Measurements from ENCODE around the gene KCNAB3. TPM values are rescaled to one million over a fixed set of nuclear protein-coding genes. Genes with fewer than 3 reads are reported as not detected.

The KCNAB3 gene
- total and polyA plus RNA-seq, 9 of the 15 experiments (the other 6 are each of a cell fraction or from before 2014, with no cell fraction given): 0.03 to 2.5 (median 1.1) TPM

DNA sequence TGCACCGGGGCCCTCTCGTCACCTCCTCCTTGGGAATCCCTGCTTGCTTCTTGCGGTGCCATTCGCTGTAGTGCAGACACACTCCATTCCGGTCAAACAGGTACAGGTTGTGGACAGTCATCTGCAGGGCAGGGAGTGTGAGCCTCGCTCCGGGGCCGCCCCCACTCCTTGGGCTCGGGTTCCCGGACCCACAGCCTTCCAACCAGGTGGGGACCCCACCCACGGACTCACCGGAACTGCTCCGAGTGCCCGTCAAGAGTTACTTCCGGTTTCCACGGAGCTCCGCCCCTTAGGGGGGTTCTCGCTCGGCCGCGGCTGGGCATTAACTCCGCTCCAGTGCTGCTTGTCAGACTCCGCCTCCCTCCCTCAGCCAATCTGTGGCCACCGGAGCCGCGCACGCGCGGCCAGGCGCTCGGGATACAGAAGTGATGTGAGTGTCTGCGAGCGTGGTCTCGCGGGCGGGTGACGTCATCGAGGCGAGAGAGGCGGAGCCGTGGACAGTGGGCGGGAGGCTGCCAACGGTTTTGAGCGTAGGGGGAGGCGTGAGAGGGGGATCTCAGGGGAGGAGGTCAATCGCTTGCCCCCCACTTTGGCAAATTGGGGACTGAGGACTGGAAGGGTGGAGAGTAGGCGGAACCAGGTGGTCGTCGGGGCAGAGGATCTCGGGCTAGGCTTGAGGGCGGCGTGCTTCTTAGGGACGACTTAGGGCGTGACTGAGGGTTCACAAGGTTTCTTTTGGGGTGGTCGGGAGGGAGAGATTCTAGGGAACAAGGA lies 2.2 kb upstream of the KCNAB3 start, which contains the start of the genes CNTROB and TRAPPC1 (continued):
- TF ChIP-seq, protein P1, sequence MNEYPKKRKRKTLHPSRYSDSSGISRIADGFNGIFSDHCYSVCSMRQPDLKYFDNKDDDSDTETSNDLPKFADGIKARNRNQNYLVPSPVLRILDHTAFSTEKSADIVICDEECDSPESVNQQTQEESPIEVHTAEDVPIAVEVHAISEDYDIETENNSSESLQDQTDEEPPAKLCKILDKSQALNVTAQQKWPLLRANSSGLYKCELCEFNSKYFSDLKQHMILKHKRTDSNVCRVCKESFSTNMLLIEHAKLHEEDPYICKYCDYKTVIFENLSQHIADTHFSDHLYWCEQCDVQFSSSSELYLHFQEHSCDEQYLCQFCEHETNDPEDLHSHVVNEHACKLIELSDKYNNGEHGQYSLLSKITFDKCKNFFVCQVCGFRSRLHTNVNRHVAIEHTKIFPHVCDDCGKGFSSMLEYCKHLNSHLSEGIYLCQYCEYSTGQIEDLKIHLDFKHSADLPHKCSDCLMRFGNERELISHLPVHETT (CRISPR knock-in tag; conservative IDR thresholded peaks at IDR 0.05 in 1 of 2, IDR thresholded peaks at IDR 0.05 in 1 of 2): no peak
- TF ChIP-seq, protein P2, sequence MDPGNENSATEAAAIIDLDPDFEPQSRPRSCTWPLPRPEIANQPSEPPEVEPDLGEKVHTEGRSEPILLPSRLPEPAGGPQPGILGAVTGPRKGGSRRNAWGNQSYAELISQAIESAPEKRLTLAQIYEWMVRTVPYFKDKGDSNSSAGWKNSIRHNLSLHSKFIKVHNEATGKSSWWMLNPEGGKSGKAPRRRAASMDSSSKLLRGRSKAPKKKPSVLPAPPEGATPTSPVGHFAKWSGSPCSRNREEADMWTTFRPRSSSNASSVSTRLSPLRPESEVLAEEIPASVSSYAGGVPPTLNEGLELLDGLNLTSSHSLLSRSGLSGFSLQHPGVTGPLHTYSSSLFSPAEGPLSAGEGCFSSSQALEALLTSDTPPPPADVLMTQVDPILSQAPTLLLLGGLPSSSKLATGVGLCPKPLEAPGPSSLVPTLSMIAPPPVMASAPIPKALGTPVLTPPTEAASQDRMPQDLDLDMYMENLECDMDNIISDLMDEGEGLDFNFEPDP (CRISPR knock-in tag; IDR thresholded peaks at IDR 0.05): no peak
- TF ChIP-seq SMARCE1 (IDR thresholded peaks at IDR 0.05) (peak; percentile 43; the same call in 1 of the 2 replicates), ARID1B (IDR thresholded peaks at IDR 0.05) (peak; percentile 57), DPF2 (IDR thresholded peaks at IDR 0.05) (0 out of 2 replicates have a peak, but pooled peaks have one; percentile 36), ARID2 (IDR thresholded peaks at IDR 0.05) (peak; percentile 44; the same call in 1 of the 2 replicates), POLR2G (IDR thresholded peaks at IDR 0.05; ENCODE audit: low read depth, low read length) (peak; percentile 80), WHSC1 (IDR thresholded peaks at IDR 0.05; ENCODE audit: low read length) (no peak), HDAC1 (IDR thresholded peaks at IDR 0.05) (peak in 1 of 2 experiments; percentile 71; a peak in 2 of 4 replicates), CSDE1 (IDR thresholded peaks at IDR 0.05) (0 out of 4 replicates have a peak, but pooled peaks of 1 of the 2 experiments have one; percentile 53), SAFB (IDR thresholded peaks at IDR 0.05; ENCODE audit: borderline replicate concordance, low read depth, low read length) (peak; percentile 20; the same call in 1 of the 2 replicates), MEIS2 (IDR thresholded peaks at IDR 0.05; ENCODE audit: partially characterized antibody) (peak; percentile 87), ZNF263 (CRISPR knock-in tag; IDR thresholded peaks at IDR 0.05; ENCODE audit: borderline replicate concordance) (no peak), FOXK2 (conservative IDR thresholded peaks at IDR 0.05 in 1 of 2, IDR thresholded peaks at IDR 0.05 in 1 of 2; ENCODE audit: low read depth in 2 of 2) (0 out of 4 replicates have a peak, but pooled peaks of 1 of the 2 experiments have one; percentile 14), POLR2A (conservative IDR thresholded peaks at IDR 0.05) (peak; percentile 85)
- TF ChIP-seq, protein P3, sequence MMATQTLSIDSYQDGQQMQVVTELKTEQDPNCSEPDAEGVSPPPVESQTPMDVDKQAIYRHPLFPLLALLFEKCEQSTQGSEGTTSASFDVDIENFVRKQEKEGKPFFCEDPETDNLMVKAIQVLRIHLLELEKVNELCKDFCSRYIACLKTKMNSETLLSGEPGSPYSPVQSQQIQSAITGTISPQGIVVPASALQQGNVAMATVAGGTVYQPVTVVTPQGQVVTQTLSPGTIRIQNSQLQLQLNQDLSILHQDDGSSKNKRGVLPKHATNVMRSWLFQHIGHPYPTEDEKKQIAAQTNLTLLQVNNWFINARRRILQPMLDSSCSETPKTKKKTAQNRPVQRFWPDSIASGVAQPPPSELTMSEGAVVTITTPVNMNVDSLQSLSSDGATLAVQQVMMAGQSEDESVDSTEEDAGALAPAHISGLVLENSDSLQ (IDR thresholded peaks at IDR 0.05): peak; percentile 94
- TF ChIP-seq, protein P4, sequence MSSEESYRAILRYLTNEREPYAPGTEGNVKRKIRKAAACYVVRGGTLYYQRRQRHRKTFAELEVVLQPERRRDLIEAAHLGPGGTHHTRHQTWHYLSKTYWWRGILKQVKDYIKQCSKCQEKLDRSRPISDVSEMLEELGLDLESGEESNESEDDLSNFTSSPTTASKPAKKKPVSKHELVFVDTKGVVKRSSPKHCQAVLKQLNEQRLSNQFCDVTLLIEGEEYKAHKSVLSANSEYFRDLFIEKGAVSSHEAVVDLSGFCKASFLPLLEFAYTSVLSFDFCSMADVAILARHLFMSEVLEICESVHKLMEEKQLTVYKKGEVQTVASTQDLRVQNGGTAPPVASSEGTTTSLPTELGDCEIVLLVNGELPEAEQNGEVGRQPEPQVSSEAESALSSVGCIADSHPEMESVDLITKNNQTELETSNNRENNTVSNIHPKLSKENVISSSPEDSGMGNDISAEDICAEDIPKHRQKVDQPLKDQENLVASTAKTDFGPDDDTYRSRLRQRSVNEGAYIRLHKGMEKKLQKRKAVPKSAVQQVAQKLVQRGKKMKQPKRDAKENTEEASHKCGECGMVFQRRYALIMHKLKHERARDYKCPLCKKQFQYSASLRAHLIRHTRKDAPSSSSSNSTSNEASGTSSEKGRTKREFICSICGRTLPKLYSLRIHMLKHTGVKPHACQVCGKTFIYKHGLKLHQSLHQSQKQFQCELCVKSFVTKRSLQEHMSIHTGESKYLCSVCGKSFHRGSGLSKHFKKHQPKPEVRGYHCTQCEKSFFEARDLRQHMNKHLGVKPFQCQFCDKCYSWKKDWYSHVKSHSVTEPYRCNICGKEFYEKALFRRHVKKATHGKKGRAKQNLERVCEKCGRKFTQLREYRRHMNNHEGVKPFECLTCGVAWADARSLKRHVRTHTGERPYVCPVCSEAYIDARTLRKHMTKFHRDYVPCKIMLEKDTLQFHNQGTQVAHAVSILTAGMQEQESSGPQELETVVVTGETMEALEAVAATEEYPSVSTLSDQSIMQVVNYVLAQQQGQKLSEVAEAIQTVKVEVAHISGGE (CRISPR knock-in tag; IDR thresholded peaks at IDR 0.05): peak in 2 of 3 experiments; percentile 58 to 83; a peak in 4 of 6 replicates
- TF ChIP-seq, protein P5, sequence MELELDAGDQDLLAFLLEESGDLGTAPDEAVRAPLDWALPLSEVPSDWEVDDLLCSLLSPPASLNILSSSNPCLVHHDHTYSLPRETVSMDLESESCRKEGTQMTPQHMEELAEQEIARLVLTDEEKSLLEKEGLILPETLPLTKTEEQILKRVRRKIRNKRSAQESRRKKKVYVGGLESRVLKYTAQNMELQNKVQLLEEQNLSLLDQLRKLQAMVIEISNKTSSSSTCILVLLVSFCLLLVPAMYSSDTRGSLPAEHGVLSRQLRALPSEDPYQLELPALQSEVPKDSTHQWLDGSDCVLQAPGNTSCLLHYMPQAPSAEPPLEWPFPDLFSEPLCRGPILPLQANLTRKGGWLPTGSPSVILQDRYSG (tag; conservative IDR thresholded peaks at IDR 0.05; ENCODE audit: low read depth): peak; percentile 68

Measured in K562 (cell line).